T-helper 1 cell (primary cell): ENCODE data around the gene NSUN5.
"Not testable (repeated sequence)": the region's sequence is repeated elsewhere in the genome, so short reads cannot be mapped to it uniquely, and the experiment has no call there.

ENCODE experiments used
- DNase-seq, 5 donors: peaks; one replicate each; pipeline ENCODE4 v3.0.0-alpha.2; 2012 to 2020

Gene NSUN5

DNA sequence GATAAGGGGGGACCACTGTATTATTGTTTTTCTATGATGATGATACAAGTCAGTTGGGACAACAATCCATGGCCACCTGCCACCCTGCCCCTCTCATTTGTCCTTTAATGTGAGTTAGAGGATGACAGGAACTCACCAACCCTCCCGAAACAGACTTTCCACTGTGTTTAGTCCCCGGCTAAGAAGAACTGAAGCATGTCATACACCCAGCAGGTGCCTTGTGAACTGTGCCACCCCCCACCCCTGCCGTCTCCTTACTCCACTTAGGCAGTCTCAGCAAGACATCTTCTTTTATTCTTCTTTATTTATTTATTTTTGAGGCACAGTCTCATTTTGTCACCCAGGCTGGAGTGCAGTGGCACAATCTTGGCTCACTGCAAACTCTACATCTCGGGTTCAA lies 40.8 kb downstream of the NSUN5 start:
- DNase-seq = not testable (repeated sequence)

DNA sequence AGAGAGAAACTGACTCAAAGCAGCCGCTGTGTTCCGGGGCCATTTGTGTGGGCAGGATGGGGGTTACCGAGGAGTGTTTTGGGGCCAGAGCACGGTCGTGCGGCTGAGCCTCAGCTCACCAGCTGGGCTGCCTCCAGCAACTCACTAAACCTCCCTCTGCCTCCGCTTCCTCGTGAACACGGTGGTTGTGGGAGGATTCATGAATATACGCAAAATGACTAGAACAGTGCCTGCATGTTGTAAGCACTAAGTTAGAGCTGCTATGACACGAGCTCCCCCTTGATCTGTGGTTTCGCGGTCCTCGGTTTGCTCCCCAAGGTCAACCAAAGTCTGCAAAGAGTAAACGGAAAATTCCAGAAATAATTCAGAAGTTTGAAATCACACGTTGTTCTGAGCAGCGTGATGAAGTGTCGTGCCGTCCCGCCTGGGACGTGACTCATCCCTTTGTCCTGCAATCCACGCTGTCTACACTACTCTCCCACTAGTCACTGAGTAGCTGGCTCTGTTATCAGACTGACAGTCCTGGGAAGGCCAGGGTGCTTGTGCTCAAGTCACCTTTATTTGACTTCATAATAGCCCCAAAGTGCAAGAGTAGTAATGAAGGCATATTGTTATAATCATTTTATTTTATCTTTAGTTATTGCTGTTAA lies 41.8 kb downstream of the NSUN5 start:
- not testable (repeated sequence) for DNase-seq

DNA sequence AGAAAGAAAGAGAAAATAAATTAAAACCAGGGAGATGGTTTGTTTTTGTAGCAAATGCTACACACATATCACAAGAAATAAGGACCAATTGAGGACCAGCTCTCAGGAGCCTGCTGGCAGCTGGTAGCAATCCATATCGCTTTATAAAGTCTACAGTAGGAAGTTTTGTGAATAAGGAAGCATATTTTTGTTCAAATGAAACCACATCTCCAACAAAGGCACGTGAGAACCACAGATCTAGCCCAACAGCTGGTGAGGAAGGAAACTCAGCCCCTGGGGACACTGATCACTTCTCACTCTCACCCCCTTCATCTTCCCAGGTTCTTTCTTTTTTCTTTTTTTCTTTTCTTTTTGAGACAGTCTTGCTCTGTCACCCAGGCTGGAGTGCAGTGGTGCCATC lies 46.2 kb downstream of the NSUN5 start:
- not testable (repeated sequence) for DNase-seq
